GM12865 (cell line): ENCODE measurements around the gene CTH.

Experiments used
- DNase-seq: peaks from one replicate; pipeline ENCODE4 v3.0.0; 2010; ENCODE audit warnings: low read depth
- H3K4me3 ChIP-seq: 2 replicates; pipeline ENCODE4 v1.5.1; 2011; ENCODE audit warnings: mild to moderate bottlenecking, low read depth, low read length, control low read depth
- TF ChIP-seq, protein P1 (sequence below): IDR thresholded peaks from 2 replicates; pipeline ENCODE4 v1.5.1; 2011; ENCODE audit warnings: low read length, control low read depth, low read depth, inconsistent platforms; ENCODE audit not compliant: insufficient read depth; ENCODE audit errors: missing control alignments

Gene CTH

GRCh38 chr1:70429219-70429618 lies 18.2 kb downstream of the CTH start:
- DNase-seq: no peak
- H3K4me3 ChIP-seq: no peak overlapping the region
- TF ChIP-seq, protein P1, sequence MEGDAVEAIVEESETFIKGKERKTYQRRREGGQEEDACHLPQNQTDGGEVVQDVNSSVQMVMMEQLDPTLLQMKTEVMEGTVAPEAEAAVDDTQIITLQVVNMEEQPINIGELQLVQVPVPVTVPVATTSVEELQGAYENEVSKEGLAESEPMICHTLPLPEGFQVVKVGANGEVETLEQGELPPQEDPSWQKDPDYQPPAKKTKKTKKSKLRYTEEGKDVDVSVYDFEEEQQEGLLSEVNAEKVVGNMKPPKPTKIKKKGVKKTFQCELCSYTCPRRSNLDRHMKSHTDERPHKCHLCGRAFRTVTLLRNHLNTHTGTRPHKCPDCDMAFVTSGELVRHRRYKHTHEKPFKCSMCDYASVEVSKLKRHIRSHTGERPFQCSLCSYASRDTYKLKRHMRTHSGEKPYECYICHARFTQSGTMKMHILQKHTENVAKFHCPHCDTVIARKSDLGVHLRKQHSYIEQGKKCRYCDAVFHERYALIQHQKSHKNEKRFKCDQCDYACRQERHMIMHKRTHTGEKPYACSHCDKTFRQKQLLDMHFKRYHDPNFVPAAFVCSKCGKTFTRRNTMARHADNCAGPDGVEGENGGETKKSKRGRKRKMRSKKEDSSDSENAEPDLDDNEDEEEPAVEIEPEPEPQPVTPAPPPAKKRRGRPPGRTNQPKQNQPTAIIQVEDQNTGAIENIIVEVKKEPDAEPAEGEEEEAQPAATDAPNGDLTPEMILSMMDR: no peak

GRCh38 chr1:70429757-70430156 lies 18.7 kb downstream of the CTH start:
- no peak for DNase-seq
- H3K4me3 ChIP-seq: no peak overlapping the region
- TF ChIP-seq, protein P1: no peak

DNA sequence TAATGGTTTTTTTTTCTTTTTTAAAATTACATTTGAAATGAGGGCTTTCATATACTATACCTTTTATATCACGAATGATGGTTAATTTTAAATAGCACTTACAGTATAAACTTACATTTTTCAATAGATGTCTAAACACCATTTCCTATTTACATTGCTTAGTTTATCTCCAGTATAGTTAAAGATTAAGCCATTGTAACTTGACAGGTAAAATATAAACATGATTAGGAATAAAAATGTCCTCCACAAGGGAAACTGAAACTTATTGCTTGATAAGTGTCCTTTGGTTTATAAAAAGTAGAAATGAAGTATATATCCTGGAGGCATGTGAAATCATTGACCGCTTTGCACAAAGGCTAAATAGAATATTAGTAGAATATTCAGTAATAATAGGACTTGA lies 20.2 kb downstream of the CTH start:
- no peak for DNase-seq
- TF ChIP-seq, protein P1: no peak
- H3K4me3 ChIP-seq: no peak overlapping the region

DNA sequence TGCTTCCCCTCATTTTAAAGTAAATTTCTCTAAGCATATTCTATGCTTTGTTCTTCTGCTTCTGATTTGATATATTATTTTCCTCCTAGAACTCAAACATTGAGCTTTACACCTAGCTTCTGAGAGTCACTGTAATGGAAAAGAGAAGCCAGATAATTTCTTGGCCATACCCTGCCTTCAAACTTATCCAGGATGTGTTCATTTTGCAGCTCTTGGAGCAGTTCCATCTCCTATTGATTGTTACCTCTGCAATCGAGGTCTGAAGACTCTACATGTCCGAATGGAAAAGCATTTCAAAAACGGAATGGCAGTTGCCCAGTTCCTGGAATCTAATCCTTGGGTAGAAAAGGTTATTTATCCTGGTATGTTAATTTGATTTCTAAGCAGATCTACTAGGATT lies 20.8 kb downstream of the CTH start:
- DNase-seq: no peak
- no peak overlapping the region for H3K4me3 ChIP-seq
- TF ChIP-seq, protein P1: no peak

- TF ChIP-seq, protein P1: no peak
- no peak for DNase-seq
These were observed 23.3 kb downstream of the CTH start for GRCh38 chr1:70434253-70434859.

DNA sequence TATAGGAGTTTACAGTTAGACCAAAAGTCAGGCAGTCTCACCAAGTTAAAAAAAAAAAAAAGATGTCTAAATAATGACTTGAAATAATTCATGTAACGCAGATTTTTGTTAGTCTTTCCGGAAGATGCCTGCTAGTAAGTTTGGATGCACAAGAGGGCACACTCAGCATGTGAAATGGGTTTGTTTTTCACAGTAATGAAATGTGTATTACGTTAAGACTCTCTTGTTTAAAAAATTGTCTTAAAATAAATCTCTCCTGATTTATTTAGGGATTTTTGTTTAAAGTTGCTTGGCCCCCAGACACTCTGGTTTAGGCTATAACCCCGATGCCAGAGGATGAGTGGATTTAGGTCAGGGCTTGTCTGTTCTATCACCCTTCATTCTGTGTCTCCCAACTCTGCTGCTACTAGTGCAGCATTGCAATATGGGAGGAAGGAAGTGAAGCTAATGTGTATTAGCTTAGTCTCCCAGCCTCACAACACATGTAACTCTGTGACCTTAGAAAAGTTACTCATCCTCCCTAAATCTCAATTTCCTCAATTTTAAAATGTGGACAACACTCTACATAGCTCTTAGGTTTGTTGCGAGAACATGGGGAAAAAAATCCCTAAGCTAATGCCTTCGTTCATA lies 25.7 kb downstream of the CTH start:
- DNase-seq: no peak
- H3K4me3 ChIP-seq: no peak overlapping the region
- TF ChIP-seq, protein P1: peak; percentile 11

More at GRCh38 chr1:70434253-70434859, 23.3 kb downstream of the CTH start:
- no peak overlapping the region for H3K4me3 ChIP-seq

- DNase-seq: no peak
- no peak overlapping the region for H3K4me3 ChIP-seq
- TF ChIP-seq, protein P1: no peak
These were observed 27.5 kb downstream of the CTH start for GRCh38 chr1:70438529-70438928.
